ENCODE measurements around the gene CDH23. TPM values are rescaled to one million over a fixed set of nuclear protein-coding genes. Genes with fewer than 3 reads are reported as not detected.

Gene CDH23
- total RNA-seq, 2 experiments from 2014 or later = 0.16 to 0.61 TPM

DNA sequence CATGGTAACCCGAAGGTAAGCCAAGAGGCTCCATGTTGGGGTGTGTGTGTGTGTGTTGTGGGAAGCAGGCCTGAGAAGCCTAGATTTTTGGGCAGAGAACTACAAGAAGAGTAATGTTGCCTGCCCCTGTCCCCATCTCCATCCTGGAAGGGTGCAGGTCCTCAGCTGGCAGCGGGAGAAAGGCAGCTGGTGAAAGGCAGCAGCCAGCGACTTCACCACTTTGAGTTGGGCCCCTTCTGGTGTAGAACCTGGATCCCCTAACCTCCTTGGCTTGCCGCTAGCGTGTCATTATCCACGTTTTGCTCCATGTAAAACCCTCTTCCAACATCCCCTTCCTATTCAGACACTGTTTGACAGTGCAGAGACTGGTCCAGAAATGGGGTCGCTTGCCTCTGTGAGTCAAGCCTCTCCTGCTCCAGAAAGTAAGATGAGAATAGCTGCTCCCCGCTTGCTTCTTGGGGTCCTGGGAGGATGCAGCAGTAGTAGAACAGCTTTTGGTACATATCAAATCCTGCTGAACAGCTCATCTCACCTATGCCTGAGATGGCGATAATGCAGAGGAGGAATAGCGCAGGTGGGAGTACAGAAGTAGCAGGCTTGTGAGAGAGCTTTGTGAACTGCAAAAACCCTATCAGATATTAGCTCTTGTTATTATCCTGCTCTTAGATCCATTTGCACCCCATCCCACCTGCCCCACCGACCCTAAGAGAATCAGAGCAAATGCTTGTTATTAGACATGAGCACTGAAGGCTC is 22.1 kb upstream of the CDH23 start:
- Mint-ChIP-seq H3K36me3 (no peaks in the 10 kb centered on the region), H3K27ac (no peak overlapping the region)

GRCh38 chr10:71375952-71376351 is 20.8 kb upstream of the CDH23 start:
- H3K27ac Mint-ChIP-seq = no peak overlapping the region
- no peaks in the 10 kb centered on the region for H3K9me3 Mint-ChIP-seq (ENCODE audit: low read depth)
- H3K27me3 Mint-ChIP-seq = peaks cover 5% of the 10 kb centered on the region
- ATAC-seq (no peak), DNase-seq (no peak)
- CTCF ChIA-PET = interaction anchor here (1.0 to 5.4 kb wide), 10 partner anchors 8 to 673 kb away, joined by 3 to 33 read pairs (median 4); partner anchors contain the start of gene SLC29A3
- peaks cover 19% of the 10 kb centered on the region for H3K4me1 Mint-ChIP-seq
- H3K4me3 Mint-ChIP-seq = peak overlapping the region; percentile 74
- H3K36me3 Mint-ChIP-seq = no peaks in the 10 kb centered on the region

More for the DNA sequence above, 22.1 kb upstream of the CDH23 start:
- no peak for DNase-seq
- Mint-ChIP-seq H3K9me3 (ENCODE audit: low read depth) (no peaks in the 10 kb centered on the region), H3K4me1 (peaks cover 19% of the 10 kb centered on the region), H3K27me3 (peaks cover 2% of the 10 kb centered on the region), H3K4me3 (no peak overlapping the region)
- no peak for ATAC-seq
- CTCF ChIA-PET = interaction anchor here (0.5 to 5.4 kb wide), 3 partner anchors 10 to 522 kb away, joined by 3 to 33 read pairs (median 5); no protein-coding TSS in a partner anchor

GRCh38 chr10:71378336-71379117 is 18.2 kb upstream of the CDH23 start:
- Mint-ChIP-seq H3K9me3 (ENCODE audit: low read depth) (no peaks in the 10 kb centered on the region), H3K27ac (no peak overlapping the region), H3K4me3 (peak overlapping the region; percentile 3), H3K36me3 (no peaks in the 10 kb centered on the region), H3K27me3 (peaks cover 3% of the 10 kb centered on the region), H3K4me1 (peaks cover 15% of the 10 kb centered on the region)
- DNase-seq (no peak), ATAC-seq (no peak)
- CTCF ChIA-PET = interaction anchor here (0.8 to 5.2 kb wide), 10 partner anchors 11 to 434 kb away, joined by 3 to 19 read pairs (median 5); no protein-coding TSS in a partner anchor

DNA sequence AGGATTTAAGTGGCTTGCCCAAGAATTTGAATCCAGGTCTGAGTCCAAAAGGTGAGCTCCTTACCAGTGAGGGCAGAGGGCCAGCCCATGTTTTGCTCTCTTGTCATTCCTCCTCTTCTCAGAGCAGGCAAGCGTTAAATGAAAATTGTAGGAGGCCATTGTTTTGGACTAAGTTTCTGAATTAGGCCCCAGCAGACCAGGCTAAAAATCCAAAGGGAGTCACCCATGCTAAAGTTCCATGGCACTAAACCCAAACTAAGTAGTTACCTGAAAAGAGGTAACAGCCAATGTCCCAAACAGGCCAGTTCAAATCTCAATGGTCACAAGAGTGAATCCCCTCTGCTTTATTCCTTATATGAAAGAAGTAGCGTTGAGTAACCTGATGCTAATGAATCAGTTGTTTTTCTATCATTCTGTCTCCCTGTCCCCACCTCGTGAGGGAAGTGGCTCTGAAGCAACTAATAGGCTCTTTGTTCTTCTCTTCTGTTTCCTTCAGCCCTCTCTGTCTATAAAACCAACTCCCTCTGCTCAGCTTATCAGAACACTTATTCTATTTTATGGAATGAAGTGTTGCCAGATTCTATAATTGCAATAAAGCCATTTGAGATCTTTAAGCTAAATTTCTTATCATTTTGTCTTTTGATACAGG is 17.5 kb upstream of the CDH23 start:
- no peaks in the 10 kb centered on the region for H3K36me3 Mint-ChIP-seq
- no peak overlapping the region for H3K27ac Mint-ChIP-seq
- ATAC-seq (no peak), DNase-seq (no peak)
- peaks cover 15% of the 10 kb centered on the region for H3K4me1 Mint-ChIP-seq
- H3K27me3 Mint-ChIP-seq = peaks cover 3% of the 10 kb centered on the region
- H3K4me3 Mint-ChIP-seq = no peak overlapping the region
- CTCF ChIA-PET = interaction anchor here (0.9 to 5.2 kb wide), 7 partner anchors 10 to 330 kb away, joined by 3 to 19 read pairs (median 6); no protein-coding TSS in a partner anchor
- no peaks in the 10 kb centered on the region for H3K9me3 Mint-ChIP-seq (ENCODE audit: low read depth)

- CTCF ChIA-PET = interaction anchor here (1.1 to 2.4 kb wide), 4 partner anchors 8 to 515 kb away, joined by 3 to 12 read pairs (median 4); no protein-coding TSS in a partner anchor
- ATAC-seq = no peak
- Mint-ChIP-seq H3K27me3 (peaks cover 3% of the 10 kb centered on the region), H3K9me3 (ENCODE audit: low read depth) (no peaks in the 10 kb centered on the region), H3K27ac (no peak overlapping the region), H3K4me3 (no peak overlapping the region), H3K4me1 (peaks cover 11% of the 10 kb centered on the region), H3K36me3 (no peaks in the 10 kb centered on the region)
- no peak for DNase-seq
Observed at GRCh38 chr10:71380841-71381240, 15.9 kb upstream of the CDH23 start.

GRCh38 chr10:71381611-71382010 is 15.1 kb upstream of the CDH23 start:
- Mint-ChIP-seq H3K4me1 (peaks cover 6% of the 10 kb centered on the region), H3K36me3 (no peaks in the 10 kb centered on the region), H3K4me3 (no peak overlapping the region), H3K27ac (no peak overlapping the region), H3K9me3 (ENCODE audit: low read depth) (no peaks in the 10 kb centered on the region), H3K27me3 (peaks cover 5% of the 10 kb centered on the region)
- CTCF ChIA-PET = interaction anchor here (0.8 to 2.4 kb wide), 5 partner anchors 9 to 515 kb away, joined by 3 to 12 read pairs (median 3); no protein-coding TSS in a partner anchor
- no peak for DNase-seq
- no peak for ATAC-seq

DNA sequence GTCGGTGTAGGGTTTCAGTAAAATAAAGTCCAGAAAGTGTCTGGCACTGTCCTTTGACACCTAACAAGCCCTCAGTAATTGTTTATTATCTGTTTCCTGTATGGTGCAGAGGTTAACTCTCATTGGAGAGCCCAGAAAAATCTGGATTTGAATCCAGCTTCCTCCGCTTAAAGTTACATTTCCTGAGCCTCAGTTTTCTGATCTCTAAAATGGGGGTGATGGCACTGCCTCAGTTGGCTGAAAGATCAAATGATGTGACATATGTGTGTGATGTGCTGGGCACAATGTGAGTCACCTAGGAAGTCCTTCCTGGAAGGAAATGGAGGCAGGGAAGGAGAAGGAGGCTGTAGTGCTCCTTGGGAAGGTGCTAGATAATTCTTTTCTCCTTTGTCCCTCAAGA is 14.7 kb upstream of the CDH23 start:
- Mint-ChIP-seq H3K27ac (no peak overlapping the region), H3K27me3 (peaks cover 5% of the 10 kb centered on the region), H3K4me3 (no peak overlapping the region), H3K4me1 (peaks cover 4% of the 10 kb centered on the region), H3K36me3 (no peaks in the 10 kb centered on the region), H3K9me3 (ENCODE audit: low read depth) (no peaks in the 10 kb centered on the region)
- no peak for ATAC-seq
- CTCF ChIA-PET = interaction anchor here (0.8 to 2.4 kb wide), 5 partner anchors 10 to 514 kb away, joined by 3 to 12 read pairs (median 3); no protein-coding TSS in a partner anchor
- DNase-seq = no peak

- CTCF ChIA-PET = interaction anchor here (0.9 to 3.6 kb wide), 3 partner anchors 9 to 325 kb away, joined by 4 to 33 read pairs (median 12); no protein-coding TSS in a partner anchor
Observed at GRCh38 chr10:71382757-71383156, 14.0 kb upstream of the CDH23 start.

DNA sequence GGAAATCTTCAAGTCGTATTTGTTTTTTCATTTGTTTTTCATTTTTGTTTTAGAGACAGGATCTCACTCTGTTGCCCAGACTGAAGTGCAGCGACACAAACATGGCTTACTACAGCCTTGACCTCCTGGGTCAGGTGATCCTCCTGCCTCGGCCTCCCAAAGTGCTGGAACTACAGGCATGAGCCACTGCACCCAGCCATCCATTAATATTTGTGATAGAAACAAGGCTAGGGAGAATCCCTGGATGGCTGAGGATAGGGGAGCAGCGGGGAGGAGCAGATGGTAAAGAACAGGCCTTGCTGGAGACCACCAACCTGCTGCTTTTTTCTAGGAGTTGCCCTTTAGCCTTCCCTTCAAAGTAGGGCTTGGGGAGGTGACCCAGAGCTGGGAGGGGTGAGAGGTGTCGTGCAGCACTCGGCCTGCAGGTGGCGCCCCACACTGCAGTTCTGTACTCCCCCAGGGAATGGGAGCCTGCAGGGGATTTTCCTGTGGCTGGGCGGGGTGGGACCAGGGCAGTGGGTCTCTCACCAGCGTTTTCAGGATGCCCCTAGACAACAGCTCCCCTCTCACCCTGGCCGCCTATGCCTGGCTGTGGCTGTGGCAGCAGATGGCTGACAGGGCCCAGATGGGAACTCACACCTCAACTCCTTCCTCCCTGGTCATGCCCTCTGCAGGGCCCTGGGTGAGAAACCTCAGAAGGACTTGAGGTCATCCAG is 12.6 kb upstream of the CDH23 start:
- no peaks in the 10 kb centered on the region for H3K36me3 Mint-ChIP-seq
- H3K9me3 Mint-ChIP-seq (ENCODE audit: low read depth) = no peaks in the 10 kb centered on the region
- no peaks in the 10 kb centered on the region for H3K4me1 Mint-ChIP-seq
- no peak overlapping the region for H3K27ac Mint-ChIP-seq
- no peak overlapping the region for H3K4me3 Mint-ChIP-seq
- CTCF ChIA-PET = interaction anchor here (0.6 to 3.6 kb wide), 27 partner anchors 10 to 512 kb away, joined by 3 to 33 read pairs (median 5); partner anchors contain the start of genes CDH23 and SLC29A3
- DNase-seq (peak; percentile 79), ATAC-seq (peak; percentile 87)
- peaks cover 14% of the 10 kb centered on the region for H3K27me3 Mint-ChIP-seq

More at GRCh38 chr10:71382757-71383156, 14.0 kb upstream of the CDH23 start:
- DNase-seq = no peak
- ATAC-seq = no peak
- H3K4me1 Mint-ChIP-seq = peaks cover under 1% of the 10 kb centered on the region
- H3K4me3 Mint-ChIP-seq = no peak overlapping the region
- no peak overlapping the region for H3K27ac Mint-ChIP-seq
- H3K27me3 Mint-ChIP-seq = peaks cover 5% of the 10 kb centered on the region
- no peaks in the 10 kb centered on the region for H3K36me3 Mint-ChIP-seq
- H3K9me3 Mint-ChIP-seq (ENCODE audit: low read depth) = no peaks in the 10 kb centered on the region

- H3K4me1 Mint-ChIP-seq = no peaks in the 10 kb centered on the region
- no peaks in the 10 kb centered on the region for H3K36me3 Mint-ChIP-seq
- H3K27me3 Mint-ChIP-seq = peaks cover 31% of the 10 kb centered on the region
- no peaks in the 10 kb centered on the region for H3K9me3 Mint-ChIP-seq (ENCODE audit: low read depth)
- H3K4me3 Mint-ChIP-seq = no peak overlapping the region
- DNase-seq (no peak), ATAC-seq (no peak)
- CTCF ChIA-PET = no interaction called here
- H3K27ac Mint-ChIP-seq = no peak overlapping the region
Observed at GRCh38 chr10:71388171-71388570, 8.5 kb upstream of the CDH23 start.

DNA sequence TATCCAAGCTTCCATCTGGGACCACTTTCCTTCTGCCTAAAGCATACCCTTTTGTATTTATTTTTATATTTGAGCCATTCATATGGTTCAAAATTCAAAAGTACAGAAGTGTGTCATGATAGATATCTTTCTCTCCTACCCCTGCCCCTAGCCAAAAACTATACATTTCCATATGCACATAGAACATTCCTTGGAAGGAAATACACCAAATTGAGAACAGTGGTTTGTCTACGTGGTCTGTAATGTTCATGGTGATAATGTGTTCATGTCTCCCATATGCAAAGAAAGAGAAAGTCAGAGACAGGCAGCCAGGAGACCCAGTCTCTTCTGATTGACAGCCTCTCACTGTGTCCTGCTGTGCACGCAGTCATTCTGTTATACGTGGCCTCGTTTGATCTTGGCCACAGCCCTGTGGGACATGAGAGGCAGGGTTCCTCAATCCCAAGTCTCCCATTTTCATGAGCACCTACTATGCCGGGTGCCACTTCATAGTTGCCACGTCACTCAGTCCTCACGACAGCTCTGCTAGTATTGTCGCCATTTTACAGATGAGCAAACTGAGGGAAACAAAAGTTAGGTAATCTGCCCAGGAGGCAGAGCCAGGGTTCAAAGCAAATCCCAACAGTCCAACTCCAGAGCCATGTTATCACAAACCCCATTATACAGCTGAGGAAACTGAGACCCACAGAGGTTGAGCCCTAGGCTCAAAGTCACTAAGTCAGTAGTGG is 8.0 kb upstream of the CDH23 start:
- ATAC-seq (no peak), DNase-seq (no peak)
- Mint-ChIP-seq H3K9me3 (ENCODE audit: low read depth) (no peaks in the 10 kb centered on the region), H3K27ac (no peak overlapping the region), H3K4me1 (no peaks in the 10 kb centered on the region), H3K36me3 (no peaks in the 10 kb centered on the region), H3K4me3 (no peak overlapping the region), H3K27me3 (peaks cover 36% of the 10 kb centered on the region)
- CTCF ChIA-PET = interaction anchor here (1.8 to 2.2 kb wide), 2 partner anchors 9 to 182 kb away, joined by 6 to 7 read pairs; no protein-coding TSS in a partner anchor
